Measurements from ENCODE around the gene CISD3. TPM values are rescaled to one million over a fixed set of nuclear protein-coding genes. Genes with fewer than 3 reads are reported as not detected.
A peak's percentile ranks its signal among the peaks of the same experiment; 100 is the strongest.

CISD3 gene
- total RNA-seq, 6 experiments from 2014 or later = 34.2 to 88.1 (median 55.1) TPM

GRCh38 chr17:38690386-38690785 is 39.8 kb upstream of the CISD3 start:
- DNase-seq (no peak), ATAC-seq (no peak)
- H3K27ac ChIP-seq = no peak overlapping the region
- 94% methylated on average over 3 of the region's 4 CpGs for WGBS (ENCODE audit: insufficient coverage, low coverage, low lambda C conversion rate, missing lambda C conversion rate)
- peaks cover 0 to 15% (median 6%) of the 10 kb centered on the region in 4 donors for H3K4me1 ChIP-seq
- intact Hi-C loops (cut with DNase I) = no loop called here
- H3K4me3 ChIP-seq = no peak overlapping the region
- no peaks in the 10 kb centered on the region for H3K36me3 ChIP-seq
- no peaks in the 10 kb centered on the region for H3K9me3 ChIP-seq
- H3K27me3 ChIP-seq = no peaks in the 10 kb centered on the region
- TF ChIP-seq POLR2A (IDR thresholded peaks at IDR 0.05) = no peak
- TF ChIP-seq, protein P1, sequence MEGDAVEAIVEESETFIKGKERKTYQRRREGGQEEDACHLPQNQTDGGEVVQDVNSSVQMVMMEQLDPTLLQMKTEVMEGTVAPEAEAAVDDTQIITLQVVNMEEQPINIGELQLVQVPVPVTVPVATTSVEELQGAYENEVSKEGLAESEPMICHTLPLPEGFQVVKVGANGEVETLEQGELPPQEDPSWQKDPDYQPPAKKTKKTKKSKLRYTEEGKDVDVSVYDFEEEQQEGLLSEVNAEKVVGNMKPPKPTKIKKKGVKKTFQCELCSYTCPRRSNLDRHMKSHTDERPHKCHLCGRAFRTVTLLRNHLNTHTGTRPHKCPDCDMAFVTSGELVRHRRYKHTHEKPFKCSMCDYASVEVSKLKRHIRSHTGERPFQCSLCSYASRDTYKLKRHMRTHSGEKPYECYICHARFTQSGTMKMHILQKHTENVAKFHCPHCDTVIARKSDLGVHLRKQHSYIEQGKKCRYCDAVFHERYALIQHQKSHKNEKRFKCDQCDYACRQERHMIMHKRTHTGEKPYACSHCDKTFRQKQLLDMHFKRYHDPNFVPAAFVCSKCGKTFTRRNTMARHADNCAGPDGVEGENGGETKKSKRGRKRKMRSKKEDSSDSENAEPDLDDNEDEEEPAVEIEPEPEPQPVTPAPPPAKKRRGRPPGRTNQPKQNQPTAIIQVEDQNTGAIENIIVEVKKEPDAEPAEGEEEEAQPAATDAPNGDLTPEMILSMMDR (IDR thresholded peaks at IDR 0.05) = no peak

DNA sequence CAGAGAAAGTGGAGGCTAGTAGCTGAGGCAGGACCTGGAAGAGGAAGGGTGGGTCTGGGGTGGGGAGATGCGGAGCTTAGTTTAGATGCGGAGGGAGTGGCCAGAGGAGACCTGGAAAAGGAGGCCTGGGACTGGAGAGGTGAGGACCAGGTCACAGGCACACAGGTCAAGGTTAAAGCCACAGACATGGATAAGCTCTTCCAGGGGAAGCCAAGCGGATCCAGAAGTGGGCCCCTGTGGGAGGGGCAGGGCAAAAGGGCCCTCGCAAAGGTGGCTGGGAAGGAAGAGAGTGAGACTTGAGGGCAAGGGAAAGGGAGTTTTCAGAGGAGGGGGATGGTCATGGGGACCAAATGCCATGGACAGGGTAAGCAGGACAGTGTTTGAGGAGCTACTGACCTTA is 39.0 kb upstream of the CISD3 start:
- Histone ChIP-seq H3K4me3 (no peak overlapping the region), H3K27ac (no peak overlapping the region), H3K9me3 (no peaks in the 10 kb centered on the region), H3K27me3 (no peaks in the 10 kb centered on the region), H3K4me1 (peaks cover 0 to 15% (median 6%) of the 10 kb centered on the region in 4 donors), H3K36me3 (no peaks in the 10 kb centered on the region)
- DNase-seq = no peak
- WGBS (ENCODE audit: insufficient coverage, low coverage, low lambda C conversion rate, missing lambda C conversion rate) = 76% methylated on average over 4 of the region's 4 CpGs
- TF ChIP-seq POLR2A (IDR thresholded peaks at IDR 0.05) = no peak
- TF ChIP-seq, protein P1 (IDR thresholded peaks at IDR 0.05) = no peak
- intact Hi-C loops (cut with DNase I) = no loop called here
- no peak for ATAC-seq

- peak overlapping the region; percentile 41 to 78 (median 45) for H3K27ac ChIP-seq
- WGBS (ENCODE audit: insufficient coverage, low coverage, low lambda C conversion rate, missing lambda C conversion rate) = 6% methylated on average over 5 of the region's 12 CpGs
- no peaks in the 10 kb centered on the region for H3K9me3 ChIP-seq
- H3K4me3 ChIP-seq = no peak overlapping the region
- peaks cover 0 to 15% (median 6%) of the 10 kb centered on the region in 4 donors for H3K4me1 ChIP-seq
- no peak for TF ChIP-seq POLR2A (IDR thresholded peaks at IDR 0.05)
- TF ChIP-seq, protein P1 (IDR thresholded peaks at IDR 0.05) = no peak
- peak; percentile 83 to 94 (median 94) for DNase-seq
- no peaks in the 10 kb centered on the region for H3K36me3 ChIP-seq
- no peaks in the 10 kb centered on the region for H3K27me3 ChIP-seq
- intact Hi-C loops (cut with DNase I) = no loop called here
- ATAC-seq = peak; percentile 94 to 95 (median 94)
Observed at GRCh38 chr17:38693700-38694329, 36.3 kb upstream of the CISD3 start.

DNA sequence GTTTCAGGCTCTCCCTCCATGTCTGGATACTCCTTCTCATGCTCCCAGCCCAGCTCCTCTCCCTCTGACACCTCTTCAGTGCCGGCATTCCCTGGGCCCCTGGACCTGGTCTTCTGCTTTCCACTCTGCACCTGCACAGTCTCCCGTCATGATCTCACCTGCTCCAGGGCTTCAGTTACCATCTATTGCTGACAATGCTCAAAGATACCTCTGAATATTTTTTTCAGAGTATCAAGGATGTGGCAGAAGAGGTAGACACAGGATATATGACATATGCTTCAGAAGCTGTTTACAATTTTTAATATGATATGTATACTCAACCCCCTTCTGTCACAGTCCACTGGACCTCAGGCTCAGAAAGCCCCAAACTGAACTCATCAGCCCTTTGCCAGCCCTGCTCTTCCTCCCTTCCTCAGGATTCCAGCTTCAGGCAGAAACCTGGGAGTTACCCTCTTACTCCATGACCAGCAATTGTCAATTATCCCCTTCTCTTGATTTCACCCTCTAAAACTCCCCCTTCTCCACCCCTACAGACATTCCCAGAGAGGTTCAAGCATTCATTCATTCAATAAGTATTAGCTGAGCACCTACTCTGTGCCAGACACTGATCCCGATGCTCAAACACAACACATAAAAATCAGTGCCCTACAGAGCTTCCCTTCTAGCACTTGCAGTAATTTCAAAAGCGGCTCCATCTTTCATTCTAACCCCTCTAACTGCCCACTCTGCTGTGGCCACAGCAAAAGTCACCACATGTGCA is 32.9 kb upstream of the CISD3 start:
- intact Hi-C loops (cut with DNase I) = no loop called here
- ATAC-seq (no peak), DNase-seq (no peak)
- H3K27ac ChIP-seq = no peak overlapping the region
- no peaks in the 10 kb centered on the region for H3K27me3 ChIP-seq
- H3K4me1 ChIP-seq = peaks cover 0 to 22% (median 9%) of the 10 kb centered on the region in 4 donors
- no peak overlapping the region for H3K4me3 ChIP-seq
- TF ChIP-seq POLR2A (IDR thresholded peaks at IDR 0.05) = no peak
- TF ChIP-seq, protein P1 (IDR thresholded peaks at IDR 0.05) = no peak
- WGBS (ENCODE audit: insufficient coverage, low coverage, low lambda C conversion rate, missing lambda C conversion rate) = 70% methylated on average over 3 of the region's 4 CpGs
- H3K9me3 ChIP-seq = no peaks in the 10 kb centered on the region
- H3K36me3 ChIP-seq = no peaks in the 10 kb centered on the region
